ENCODE results near the gene ARHGAP9. TPM values are rescaled to one million over a fixed set of nuclear protein-coding genes. Genes with fewer than 3 reads are reported as not detected.

The ARHGAP9 gene
- total and polyA plus RNA-seq, 2 experiments from 2014 or later: 0.11 to 0.61 TPM

DNA sequence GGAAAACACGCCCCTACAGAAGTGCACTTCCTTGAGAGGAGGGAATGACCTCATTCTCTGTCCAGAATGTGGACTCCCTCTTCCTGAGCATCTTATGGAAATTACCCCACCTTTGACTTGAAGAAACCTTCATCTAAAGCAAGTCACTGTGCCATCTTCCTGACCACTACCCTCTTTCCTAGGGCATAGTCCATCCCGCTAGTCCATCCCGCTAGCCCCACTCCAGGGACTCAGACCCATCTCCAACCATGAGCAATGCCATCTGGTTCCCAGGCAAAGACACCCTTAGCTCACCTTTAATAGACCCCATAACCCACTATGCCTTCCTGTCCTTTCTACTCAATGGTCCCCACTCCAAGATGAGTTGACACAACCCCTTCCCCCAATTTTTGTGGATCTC lies 29.6 kb downstream of the ARHGAP9 start:
- Histone ChIP-seq H3K9me3 (ENCODE audit: low read depth) (no peaks in the 10 kb centered on the region), H3K4me3 (no peak overlapping the region), H3K27ac (no peak overlapping the region), H4K20me1 (ENCODE audit: insufficient read depth) (no peaks in the 10 kb centered on the region), H3K79me2 (ENCODE audit: insufficient read depth) (no peaks in the 10 kb centered on the region), H3K9me2 (ENCODE audit: insufficient read depth) (no peaks in the 10 kb centered on the region), H3K4me1 (ENCODE audit: insufficient read depth) (peaks cover 29% of the 10 kb centered on the region), H3K4me2 (ENCODE audit: unreplicated experiment) (no peak overlapping the region), H3F3A (ENCODE audit: insufficient read depth) (peaks cover 11% of the 10 kb centered on the region; the same call in 1 of the 2 replicates), H3K27me3 (replicated peaks; ENCODE audit: insufficient read depth) (no peaks in the 10 kb centered on the region), H3K36me3 (ENCODE audit: low read depth) (no peaks in the 10 kb centered on the region), H2AFZ (no peak overlapping the region), H3K9ac (no peak overlapping the region)
- WGBS, 2 experiments (ENCODE audit: low coverage in 1 of 2, low lambda C conversion rate in 2 of 2, missing lambda C conversion rate in 2 of 2): 94 to 97% methylated on average over 3 of the region's 3 CpGs
- in situ Hi-C loops (cut with MboI): no loop called here
- DNase-seq: no peak
- no peak for TF ChIP-seq EZH2phosphoT487 (IDR thresholded peaks at IDR 0.05; ENCODE audit: insufficient read depth, low read depth)
- no peak for TF ChIP-seq EZH2 (IDR thresholded peaks at IDR 0.05; ENCODE audit: insufficient read depth, poor library complexity, severe bottlenecking)

- WGBS, 2 experiments (ENCODE audit: low coverage in 1 of 2, low lambda C conversion rate in 2 of 2, missing lambda C conversion rate in 2 of 2): 93 to 95% methylated on average over 7 of the region's 7 CpGs
- in situ Hi-C loops (cut with MboI): loop anchor here (10.0 kb wide), 1 partner anchor 135 kb away; no protein-coding TSS in a partner anchor
- no peak for DNase-seq
- Histone ChIP-seq H3K36me3 (ENCODE audit: low read depth) (no peaks in the 10 kb centered on the region), H3K4me2 (ENCODE audit: unreplicated experiment) (no peak overlapping the region), H3F3A (ENCODE audit: insufficient read depth) (peaks cover 11% of the 10 kb centered on the region; the same call in 1 of the 2 replicates), H3K27me3 (replicated peaks; ENCODE audit: insufficient read depth) (no peaks in the 10 kb centered on the region), H3K4me3 (no peak overlapping the region), H2AFZ (no peak overlapping the region), H3K9ac (no peak overlapping the region), H3K4me1 (ENCODE audit: insufficient read depth) (peaks cover 23% of the 10 kb centered on the region), H3K9me2 (ENCODE audit: insufficient read depth) (no peaks in the 10 kb centered on the region), H4K20me1 (ENCODE audit: insufficient read depth) (no peaks in the 10 kb centered on the region), H3K9me3 (ENCODE audit: low read depth) (no peaks in the 10 kb centered on the region), H3K79me2 (ENCODE audit: insufficient read depth) (no peaks in the 10 kb centered on the region), H3K27ac (no peak overlapping the region)
- TF ChIP-seq EZH2phosphoT487 (IDR thresholded peaks at IDR 0.05; ENCODE audit: insufficient read depth, low read depth): no peak
- TF ChIP-seq EZH2 (IDR thresholded peaks at IDR 0.05; ENCODE audit: insufficient read depth, poor library complexity, severe bottlenecking): no peak
Observed at GRCh38 chr12:57449375-57449774, 30.3 kb downstream of the ARHGAP9 start.

- TF ChIP-seq EZH2phosphoT487 (IDR thresholded peaks at IDR 0.05; ENCODE audit: insufficient read depth, low read depth) (no peak), EZH2 (IDR thresholded peaks at IDR 0.05; ENCODE audit: insufficient read depth, poor library complexity, severe bottlenecking) (no peak)
- Histone ChIP-seq H3K79me2 (ENCODE audit: insufficient read depth) (no peaks in the 10 kb centered on the region), H3K9ac (no peak overlapping the region), H3K27ac (no peak overlapping the region), H4K20me1 (ENCODE audit: insufficient read depth) (no peaks in the 10 kb centered on the region), H3K4me1 (ENCODE audit: insufficient read depth) (peaks cover 23% of the 10 kb centered on the region), H3F3A (ENCODE audit: insufficient read depth) (peaks cover 11% of the 10 kb centered on the region; the same call in 1 of the 2 replicates), H3K9me3 (ENCODE audit: low read depth) (no peaks in the 10 kb centered on the region), H3K4me2 (ENCODE audit: unreplicated experiment) (no peak overlapping the region), H3K36me3 (ENCODE audit: low read depth) (no peaks in the 10 kb centered on the region), H3K4me3 (no peak overlapping the region), H2AFZ (no peak overlapping the region), H3K9me2 (ENCODE audit: insufficient read depth) (no peaks in the 10 kb centered on the region), H3K27me3 (replicated peaks; ENCODE audit: insufficient read depth) (no peaks in the 10 kb centered on the region)
- no peak for DNase-seq
- in situ Hi-C loops (cut with MboI): loop anchor here (10.0 kb wide), 1 partner anchor 134 kb away; no protein-coding TSS in a partner anchor
- WGBS, 2 experiments (ENCODE audit: low coverage in 1 of 2, low lambda C conversion rate in 2 of 2, missing lambda C conversion rate in 2 of 2): 74% methylated on average over 2 of the region's 2 CpGs
Observed at GRCh38 chr12:57448669-57449068, 31.0 kb downstream of the ARHGAP9 start.

- no peak overlapping the region for H3K27ac ChIP-seq
- H3K4me2 ChIP-seq (ENCODE audit: unreplicated experiment): no peak overlapping the region
- no peaks in the 10 kb centered on the region; the same call in 1 of the 2 replicates for H3F3A ChIP-seq (ENCODE audit: insufficient read depth)
- no peak overlapping the region for H3K9ac ChIP-seq
- WGBS, 2 experiments (ENCODE audit: low coverage in 1 of 2, low lambda C conversion rate in 2 of 2, missing lambda C conversion rate in 2 of 2): 78 to 85% methylated on average over 6 of the region's 6 CpGs
- no peaks in the 10 kb centered on the region for H3K9me2 ChIP-seq (ENCODE audit: insufficient read depth)
- in situ Hi-C loops (cut with MboI): loop anchor here (10.0 kb wide), 1 partner anchor 132 kb away; no protein-coding TSS in a partner anchor
- H3K27me3 ChIP-seq (replicated peaks; ENCODE audit: insufficient read depth): no peaks in the 10 kb centered on the region
- H3K4me3 ChIP-seq: no peak overlapping the region
- TF ChIP-seq EZH2 (IDR thresholded peaks at IDR 0.05; ENCODE audit: insufficient read depth, poor library complexity, severe bottlenecking): no peak
- no peak for TF ChIP-seq EZH2phosphoT487 (IDR thresholded peaks at IDR 0.05; ENCODE audit: insufficient read depth, low read depth)
- H2AFZ ChIP-seq: no peak overlapping the region
- H3K36me3 ChIP-seq (ENCODE audit: low read depth): no peaks in the 10 kb centered on the region
- H4K20me1 ChIP-seq (ENCODE audit: insufficient read depth): no peaks in the 10 kb centered on the region
- no peaks in the 10 kb centered on the region for H3K79me2 ChIP-seq (ENCODE audit: insufficient read depth)
- no peak for DNase-seq
- no peaks in the 10 kb centered on the region for H3K9me3 ChIP-seq (ENCODE audit: low read depth)
- H3K4me1 ChIP-seq (ENCODE audit: insufficient read depth): peaks cover 9% of the 10 kb centered on the region
Observed at GRCh38 chr12:57446292-57446960, 33.2 kb downstream of the ARHGAP9 start.

All from GM23248 (cell line).